Stimulated activated CD8-positive, alpha-beta memory T cell treated with anti-CD3 and anti-CD28 coated beads, Interleukin-4, amount 100 ng/mL, for 1 hour (primary cell): ENCODE results near the gene LRRC27.
"Not testable (repeated sequence)": the region's sequence is repeated elsewhere in the genome, so short reads cannot be mapped to it uniquely, and the experiment has no call there.

Experiments
- DNase-seq, 2 donors: peaks; one replicate each; pipeline ENCODE4 v3.0.0-alpha.2; 2020; ENCODE audit warnings: low read depth in 2 of 2, low spot score in 1 of 2

Gene LRRC27

DNA sequence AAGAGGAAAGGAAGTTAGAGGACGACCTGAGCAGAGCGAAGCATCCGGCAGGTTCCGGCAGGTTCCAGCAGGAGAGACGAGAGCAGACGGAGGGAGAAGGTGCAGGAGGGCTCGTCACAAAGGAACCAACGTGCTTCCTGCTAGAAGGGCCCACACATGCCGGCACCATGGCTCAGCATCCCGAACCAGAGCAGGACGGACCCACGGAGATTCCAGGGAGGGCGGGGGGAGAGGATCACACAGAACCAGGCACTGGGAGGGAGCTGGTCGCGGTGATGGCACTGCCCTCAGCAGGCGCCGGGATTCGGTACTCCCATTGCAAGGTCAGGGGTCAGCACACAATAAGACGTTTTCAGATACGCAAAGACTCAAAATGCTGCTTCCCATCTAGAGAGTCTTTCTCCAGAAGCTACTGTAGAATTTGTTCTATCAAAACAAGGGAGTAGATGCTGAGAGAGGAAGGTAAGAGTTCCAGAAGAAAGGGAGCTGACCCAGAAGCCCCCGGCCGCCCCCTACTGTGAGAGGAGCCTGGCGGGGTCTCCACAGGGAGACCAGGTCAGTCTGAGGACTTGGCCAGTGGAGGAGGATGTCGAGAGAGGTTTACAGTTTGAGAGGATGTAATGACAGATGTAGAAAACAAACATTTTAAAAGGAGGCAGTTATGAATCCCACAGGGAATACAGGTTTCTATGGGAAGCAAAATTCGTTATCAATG, 41.4 kb downstream of the LRRC27 start:
- DNase-seq = no peak

DNA sequence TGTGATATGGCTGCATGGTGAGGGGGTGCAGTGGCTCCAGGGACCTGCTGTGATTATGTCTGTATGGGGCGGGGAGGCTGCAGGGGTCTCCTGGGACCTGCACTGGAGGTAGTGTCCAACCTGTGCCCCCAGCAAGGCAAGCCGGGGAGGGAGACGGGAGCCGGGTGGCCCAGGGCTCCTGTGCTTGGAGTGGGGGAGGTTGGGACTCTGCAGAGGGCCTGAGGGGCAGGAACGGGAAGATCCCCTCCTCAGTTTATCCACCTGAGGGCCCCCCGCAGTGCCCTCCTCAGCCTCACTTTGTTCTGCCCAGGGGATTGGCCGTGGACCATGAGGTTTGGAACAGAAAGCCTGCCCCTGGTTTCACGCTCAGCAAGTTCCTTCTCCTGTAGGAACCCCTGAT, 42.2 kb downstream of the LRRC27 start:
- DNase-seq = no peak

- no peak for DNase-seq
Measured at GRCh38 chr10:132374612-132375011, 42.6 kb downstream of the LRRC27 start.

GRCh38 chr10:132375116-132375794, 43.3 kb downstream of the LRRC27 start:
- DNase-seq = no peak

GRCh38 chr10:132375795-132376297, 43.9 kb downstream of the LRRC27 start:
- DNase-seq = no peak

DNA sequence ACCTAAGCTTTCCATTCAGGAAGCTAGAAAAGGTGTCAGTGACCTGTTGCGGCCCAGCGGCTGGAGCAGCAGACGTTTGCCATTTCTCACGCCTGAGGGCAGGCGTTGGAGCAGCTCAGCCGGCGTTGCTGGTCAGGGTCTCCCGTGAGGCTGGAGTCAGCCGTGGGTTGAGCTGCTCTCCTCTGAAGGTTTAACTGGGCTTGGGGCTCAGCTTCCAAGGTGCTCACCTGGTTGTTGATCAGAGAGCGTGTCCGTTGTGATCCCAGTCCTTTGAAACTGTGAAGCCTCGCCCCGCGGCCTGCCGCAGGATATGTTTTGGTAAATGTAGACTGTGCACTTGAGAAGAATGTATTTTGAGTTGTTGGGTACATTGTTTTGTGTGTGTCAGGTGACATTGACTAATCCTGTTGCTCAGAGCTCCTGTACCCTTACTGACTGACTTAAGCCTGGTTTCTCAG, 44.4 kb downstream of the LRRC27 start:
- DNase-seq = no peak

- no peak for DNase-seq
Measured at GRCh38 chr10:132377326-132377725, 45.3 kb downstream of the LRRC27 start.

DNA sequence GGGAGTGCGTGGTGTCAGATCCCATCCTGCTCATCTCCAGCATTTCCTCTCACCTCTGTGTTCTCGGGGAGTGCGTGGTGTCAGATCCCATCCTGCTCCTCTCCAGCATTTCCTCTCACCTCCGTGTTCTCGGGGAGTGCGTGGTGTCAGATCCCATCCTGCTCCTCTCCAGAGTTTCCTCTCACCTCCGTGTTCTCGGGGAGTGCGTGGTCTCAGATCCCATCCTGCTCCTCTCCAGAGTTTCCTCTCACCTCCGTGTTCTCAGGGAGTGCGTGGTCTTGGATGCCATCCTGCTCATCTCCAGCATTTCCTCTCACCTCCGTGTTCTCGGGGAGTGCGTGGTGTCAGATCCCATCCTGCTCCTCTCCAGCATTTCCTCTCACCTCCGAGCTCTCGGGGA, 47.0 kb downstream of the LRRC27 start:
- DNase-seq = not testable (repeated sequence)

GRCh38 chr10:132380986-132381385, 49.0 kb downstream of the LRRC27 start:
- not testable (repeated sequence) for DNase-seq

DNA sequence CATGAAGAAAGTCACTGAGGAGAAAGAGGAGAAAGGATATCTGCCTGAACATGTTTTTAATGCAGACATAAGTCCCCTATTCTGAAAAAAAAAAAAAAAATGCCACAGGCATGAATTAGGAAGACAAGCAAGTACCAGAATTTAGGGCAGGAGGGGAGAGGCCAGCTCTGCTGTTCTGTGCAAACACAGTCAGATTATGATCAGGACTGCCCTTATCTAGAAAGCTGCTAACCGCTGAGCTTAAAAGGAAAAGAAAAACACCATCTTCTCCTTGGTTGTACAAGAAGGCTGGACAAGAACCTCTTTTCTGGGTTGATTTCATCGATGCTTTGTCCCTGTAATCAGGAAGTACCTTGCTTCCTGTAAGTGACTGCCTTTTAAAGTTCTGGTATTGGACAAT, 49.7 kb downstream of the LRRC27 start:
- no peak for DNase-seq

GRCh38 chr10:132382231-132382922, 50.4 kb downstream of the LRRC27 start:
- DNase-seq = no peak

DNA sequence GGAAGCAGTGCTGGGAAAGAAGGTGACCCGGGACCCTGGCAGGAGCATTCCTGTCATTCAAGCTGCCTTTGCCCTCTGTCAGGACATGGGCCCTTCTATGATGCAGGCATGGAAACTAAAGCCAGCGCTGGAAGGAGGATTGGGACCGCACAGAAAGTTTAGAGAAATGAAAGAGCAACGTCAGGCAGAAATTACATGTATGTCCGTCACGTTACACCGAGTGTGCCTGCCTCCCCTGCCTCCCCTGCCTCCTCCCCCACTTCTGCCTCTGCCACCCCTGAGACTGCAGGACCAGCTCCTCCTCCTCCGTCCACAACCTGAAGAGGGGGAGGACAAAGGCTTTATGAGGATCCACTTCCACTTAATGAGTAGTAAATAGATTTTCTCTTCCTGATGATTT, 51.1 kb downstream of the LRRC27 start:
- no peak for DNase-seq

DNA sequence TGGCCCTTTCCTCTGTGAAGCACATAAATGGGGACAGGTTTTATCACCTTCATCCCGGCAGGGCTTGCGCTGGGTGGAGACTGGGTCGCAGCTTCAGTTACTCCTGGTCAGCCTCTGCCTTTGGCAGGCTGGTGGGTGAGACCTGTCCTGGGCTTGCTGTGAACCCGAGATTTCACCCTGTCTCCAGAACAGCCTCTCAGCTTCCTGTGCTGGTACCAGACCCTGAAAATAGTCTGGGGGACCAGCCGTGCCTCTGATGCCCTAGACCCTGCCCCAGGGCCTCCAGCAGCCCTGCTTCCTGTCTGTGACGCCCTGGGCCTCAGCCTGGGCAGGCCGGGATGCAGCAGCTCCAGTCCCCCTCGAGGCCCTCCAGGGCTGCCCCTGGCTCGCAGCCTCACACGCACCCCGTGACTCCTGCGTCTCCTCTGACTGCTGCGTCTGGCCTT, 51.8 kb downstream of the LRRC27 start:
- no peak for DNase-seq

- no peak for DNase-seq
Measured at GRCh38 chr10:132384618-132385388, 52.8 kb downstream of the LRRC27 start.

- no peak for DNase-seq
Measured at GRCh38 chr10:132385389-132385667, 53.3 kb downstream of the LRRC27 start.

- DNase-seq = no peak
Measured at GRCh38 chr10:132385721-132386418, 53.9 kb downstream of the LRRC27 start.

- DNase-seq = no peak
Measured at GRCh38 chr10:132386419-132386831, 54.4 kb downstream of the LRRC27 start.

GRCh38 chr10:132386896-132387295, 54.9 kb downstream of the LRRC27 start:
- DNase-seq = not testable (repeated sequence)

DNA sequence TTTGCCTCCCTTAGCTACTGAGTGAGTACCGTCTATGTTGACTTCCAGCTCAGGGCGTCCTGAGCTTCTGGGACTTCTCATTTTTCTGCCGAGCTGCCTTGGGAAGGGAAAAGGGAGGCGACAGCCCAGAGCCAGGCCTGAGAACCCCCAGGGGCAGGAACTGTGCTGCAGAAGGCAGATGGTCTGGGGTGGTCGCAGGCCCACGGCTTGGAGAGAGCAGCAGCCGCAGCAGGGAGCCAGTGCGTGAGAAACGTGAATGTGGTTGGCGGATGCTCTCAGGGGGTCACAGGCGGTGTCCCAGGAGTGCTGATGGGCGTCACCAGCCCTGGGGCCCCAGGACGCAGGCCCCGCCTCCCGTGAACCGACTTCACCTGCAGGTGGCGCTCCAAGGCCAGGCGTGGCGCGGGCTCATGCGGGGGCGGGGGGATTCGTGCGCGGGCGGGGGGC, 55.8 kb downstream of the LRRC27 start:
- peak; percentile 54 to 65 for DNase-seq

GRCh38 chr10:132388891-132389432, 57.0 kb downstream of the LRRC27 start:
- no peak for DNase-seq
